Upper lobe of right lung (tissue), 1 donor: ENCODE measurements around the gene BET1L. TPM values are rescaled to one million over a fixed set of nuclear protein-coding genes. Genes with fewer than 3 reads are reported as not detected.

ENCODE experiments used
- ATAC-seq: fragments of 200-7000 bp; cut with Tn5 transposase; one replicate; pipeline ENCODE4 v1.9.1; 2020; ENCODE audit warnings: mild to moderate bottlenecking, moderate library complexity
- DNase-seq: peaks from one replicate; pipeline ENCODE4 v3.0.0-alpha.2; 2020
- H3K27ac ChIP-seq: fragments of 200-600 bp; one replicate; pipeline ENCODE4 v1.8.0; 2022
- H3K27me3 ChIP-seq: fragments of 200-600 bp; one replicate; pipeline ENCODE4 v1.8.0; 2022; ENCODE audit warnings: mild to moderate bottlenecking
- H3K36me3 ChIP-seq: fragments of 200-600 bp; one replicate; pipeline ENCODE4 v1.8.0; 2022
- H3K4me1 ChIP-seq: fragments of 200-600 bp; one replicate; pipeline ENCODE4 v1.8.0; 2022
- H3K4me3 ChIP-seq: fragments of 200-600 bp; one replicate; pipeline ENCODE4 v1.8.0; 2022; ENCODE audit warnings: mild to moderate bottlenecking
- H3K9me3 ChIP-seq: fragments of 200-600 bp; one replicate; pipeline ENCODE4 v1.8.0; 2022
- CTCF ChIP-seq: fragments of 200-600 bp; IDR thresholded peaks from one replicate; pipeline ENCODE4 v1.8.0; 2022; ENCODE audit warnings: antibody characterized with exemption
- intact Hi-C: fragments of 100-400 bp; cut with DNase I; formaldehyde crosslinking; loops from one replicate; pipeline ENCODE4 v1.11.0; 2022
- total RNA-seq: library from RNA; stranded (reverse); fragmentation: NEBNext Ultra II Directional; extraction: Animal tissue kit (Norgen Biotek cat#: 25700); gene quantifications from one replicate; pipeline ENCODE4 v1.2.1, GENCODE V29; 2021
- donor health status: DM: no; HTN: yes; CAD: no; lungs with severe emphysema.

The BET1L gene
- total RNA-seq, 1 donor from 2014 or later: 57.9 TPM

GRCh38 chr11:227824-228379, 20.7 kb upstream of the BET1L start:
- ATAC-seq (no peak), DNase-seq (no peak)
- H3K4me1 ChIP-seq: no peaks in the 10 kb centered on the region
- H3K9me3 ChIP-seq: no peaks in the 10 kb centered on the region
- no peak overlapping the region for H3K27ac ChIP-seq
- H3K4me3 ChIP-seq: no peak overlapping the region
- TF ChIP-seq CTCF: no peak
- no peaks in the 10 kb centered on the region for H3K27me3 ChIP-seq
- intact Hi-C loops: no loop called here
- H3K36me3 ChIP-seq: peaks cover 5% of the 10 kb centered on the region

- intact Hi-C loops: no loop called here
- Histone ChIP-seq H3K4me3 (no peak overlapping the region), H3K27ac (peak overlapping the region; percentile 1), H3K27me3 (no peaks in the 10 kb centered on the region), H3K9me3 (no peaks in the 10 kb centered on the region), H3K4me1 (no peaks in the 10 kb centered on the region), H3K36me3 (no peaks in the 10 kb centered on the region)
- no peak for TF ChIP-seq CTCF
- ATAC-seq (peak; percentile 87), DNase-seq (no peak)
Measured at GRCh38 chr11:225734-226453, 18.7 kb upstream of the BET1L start.

GRCh38 chr11:224424-224823, 17.2 kb upstream of the BET1L start:
- H3K27me3 ChIP-seq: no peaks in the 10 kb centered on the region
- ATAC-seq (no peak), DNase-seq (no peak)
- H3K27ac ChIP-seq: no peak overlapping the region
- intact Hi-C loops: no loop called here
- no peaks in the 10 kb centered on the region for H3K9me3 ChIP-seq
- no peak for TF ChIP-seq CTCF
- H3K4me1 ChIP-seq: no peaks in the 10 kb centered on the region
- H3K36me3 ChIP-seq: no peaks in the 10 kb centered on the region
- no peak overlapping the region for H3K4me3 ChIP-seq

- ATAC-seq (no peak), DNase-seq (no peak)
- TF ChIP-seq CTCF: no peak
- H3K4me1 ChIP-seq: no peaks in the 10 kb centered on the region
- intact Hi-C loops: no loop called here
- H3K9me3 ChIP-seq: no peaks in the 10 kb centered on the region
- no peaks in the 10 kb centered on the region for H3K27me3 ChIP-seq
- H3K27ac ChIP-seq: no peak overlapping the region
- H3K4me3 ChIP-seq: no peak overlapping the region
- peaks cover under 1% of the 10 kb centered on the region for H3K36me3 ChIP-seq
Measured at GRCh38 chr11:223884-224283, 16.7 kb upstream of the BET1L start.

GRCh38 chr11:223026-223789, 16.0 kb upstream of the BET1L start:
- ATAC-seq (peak; percentile 26), DNase-seq (no peak)
- no peak overlapping the region for H3K27ac ChIP-seq
- H3K9me3 ChIP-seq: no peaks in the 10 kb centered on the region
- intact Hi-C loops: no loop called here
- peaks cover 7% of the 10 kb centered on the region for H3K36me3 ChIP-seq
- TF ChIP-seq CTCF: no peak
- H3K4me1 ChIP-seq: no peaks in the 10 kb centered on the region
- H3K4me3 ChIP-seq: no peak overlapping the region
- H3K27me3 ChIP-seq: no peaks in the 10 kb centered on the region
